Mammary epithelial cell (primary cell): Measurements from ENCODE around the gene NEK5.
"Not testable (repeated sequence)": the region's sequence is repeated elsewhere in the genome, so short reads cannot be mapped to it uniquely, and the experiment has no call there.

Source experiments
- EZH2 ChIP-seq: IDR thresholded peaks from 2 replicates; pipeline ENCODE4 v1.6.1; 2012; ENCODE audit warnings: low read length, inconsistent platforms, borderline replicate concordance
- TF ChIP-seq, protein P1 (sequence below), 2 donors: IDR thresholded peaks in 1 of 2; conservative IDR thresholded peaks in 1 of 2; 2 replicates each; pipeline ENCODE4 v1.5.1; 2011 to 2012; ENCODE audit warnings: inconsistent platforms in 2 of 2, low read length in 2 of 2, mild to moderate bottlenecking in 2 of 2, control low read depth in 1 of 2, low read depth in 1 of 2; ENCODE audit not compliant: insufficient read depth in 1 of 2; ENCODE audit errors: extremely low read depth in 1 of 2

DNA sequence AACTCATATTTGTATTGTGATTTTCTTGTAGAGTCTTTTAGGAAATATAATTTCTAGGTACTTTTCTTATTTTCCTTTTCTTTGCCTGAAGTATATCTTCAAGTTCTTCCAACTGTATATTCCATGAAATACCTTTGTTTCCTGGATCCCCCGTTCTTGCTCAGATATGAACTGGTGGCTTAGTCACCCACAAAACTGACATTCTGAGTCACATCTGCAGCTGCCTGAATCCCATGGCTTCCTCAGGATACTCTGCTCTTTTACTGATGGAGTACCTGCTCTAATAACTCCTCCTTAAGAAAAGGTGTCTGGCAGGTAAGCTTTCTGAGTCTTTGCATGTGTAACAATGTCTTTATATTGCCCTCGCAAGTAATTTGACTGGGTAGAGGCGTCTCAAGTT, 35.0 kb upstream of the NEK5 start:
- TF ChIP-seq, protein P1, sequence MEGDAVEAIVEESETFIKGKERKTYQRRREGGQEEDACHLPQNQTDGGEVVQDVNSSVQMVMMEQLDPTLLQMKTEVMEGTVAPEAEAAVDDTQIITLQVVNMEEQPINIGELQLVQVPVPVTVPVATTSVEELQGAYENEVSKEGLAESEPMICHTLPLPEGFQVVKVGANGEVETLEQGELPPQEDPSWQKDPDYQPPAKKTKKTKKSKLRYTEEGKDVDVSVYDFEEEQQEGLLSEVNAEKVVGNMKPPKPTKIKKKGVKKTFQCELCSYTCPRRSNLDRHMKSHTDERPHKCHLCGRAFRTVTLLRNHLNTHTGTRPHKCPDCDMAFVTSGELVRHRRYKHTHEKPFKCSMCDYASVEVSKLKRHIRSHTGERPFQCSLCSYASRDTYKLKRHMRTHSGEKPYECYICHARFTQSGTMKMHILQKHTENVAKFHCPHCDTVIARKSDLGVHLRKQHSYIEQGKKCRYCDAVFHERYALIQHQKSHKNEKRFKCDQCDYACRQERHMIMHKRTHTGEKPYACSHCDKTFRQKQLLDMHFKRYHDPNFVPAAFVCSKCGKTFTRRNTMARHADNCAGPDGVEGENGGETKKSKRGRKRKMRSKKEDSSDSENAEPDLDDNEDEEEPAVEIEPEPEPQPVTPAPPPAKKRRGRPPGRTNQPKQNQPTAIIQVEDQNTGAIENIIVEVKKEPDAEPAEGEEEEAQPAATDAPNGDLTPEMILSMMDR (conservative IDR thresholded peaks at IDR 0.05 in 1 of 2, IDR thresholded peaks at IDR 0.05 in 1 of 2; ENCODE audit: extremely low read depth in 1 of 2, insufficient read depth in 1 of 2, low read depth in 1 of 2, low read length in 2 of 2), result not testable (repeated sequence)
- not testable (repeated sequence) for TF ChIP-seq EZH2
